Fibroblast of the aortic adventitia (primary cell): ENCODE results near the gene ASF1B. TPM values are rescaled to one million over a fixed set of nuclear protein-coding genes. Genes with fewer than 3 reads are reported as not detected.
A peak's percentile ranks its signal among the peaks of the same experiment; 100 is the strongest.

Experiments used
- DNase-seq: peaks from one replicate; pipeline ENCODE4 v3.0.0-alpha.2; 2010; ENCODE audit warnings: low read depth
- H3K4me3 ChIP-seq: 2 replicates; pipeline ENCODE4 v1.5.1; 2011; ENCODE audit warnings: low read depth, mild to moderate bottlenecking, control low read depth, low read length, moderate library complexity
- total RNA-seq: library from RNA; depleted of rRNA; stranded (reverse); fragments of >200 nt; gene quantifications from 2 replicates; pipeline ENCODE4 v1.2.3, GENCODE V29; 2012; ENCODE audit warnings: low replicate concordance
- TF ChIP-seq, protein P1 (sequence below): IDR thresholded peaks from 2 replicates; pipeline ENCODE4 v1.5.1; 2011; ENCODE audit warnings: mild to moderate bottlenecking, low read length, control low read depth, inconsistent platforms; ENCODE audit not compliant: insufficient read depth

The ASF1B gene
- total RNA-seq, 1 donor = 32.3 TPM

DNA sequence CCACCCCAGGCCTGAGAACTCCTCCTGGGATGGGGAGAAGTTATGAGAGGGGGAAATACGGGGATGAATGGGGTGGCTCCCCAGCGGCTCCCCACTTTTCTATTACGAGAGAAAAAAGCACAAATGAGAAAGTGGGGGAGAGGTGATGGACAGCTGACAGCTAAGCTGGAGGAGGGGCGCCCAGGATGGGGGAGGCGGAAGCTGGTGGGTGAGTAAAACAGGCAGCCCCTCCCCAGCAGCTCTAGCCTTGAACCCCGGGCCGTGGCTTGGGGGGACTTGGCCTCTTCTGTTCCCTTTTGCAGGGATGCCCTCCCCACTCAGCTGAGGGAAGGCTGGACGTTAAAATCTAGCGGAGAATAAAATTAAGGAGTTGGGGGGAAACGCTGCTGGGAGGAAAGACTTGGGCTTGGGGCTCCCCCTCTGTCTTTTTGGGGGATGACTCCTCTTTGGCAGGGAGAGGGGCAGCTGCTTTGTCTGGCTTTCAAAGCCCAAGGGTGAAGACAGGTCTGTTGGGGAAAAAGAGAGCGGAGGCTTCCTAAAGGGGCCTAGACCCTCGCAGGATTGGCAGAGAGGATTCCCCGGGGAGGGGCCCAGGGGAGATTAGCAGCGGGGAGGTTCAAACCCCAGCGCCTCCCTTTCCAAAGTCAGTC, 44.5 kb downstream of the ASF1B start:
- peak overlapping the region; percentile 80 for H3K4me3 ChIP-seq
- TF ChIP-seq, protein P1, sequence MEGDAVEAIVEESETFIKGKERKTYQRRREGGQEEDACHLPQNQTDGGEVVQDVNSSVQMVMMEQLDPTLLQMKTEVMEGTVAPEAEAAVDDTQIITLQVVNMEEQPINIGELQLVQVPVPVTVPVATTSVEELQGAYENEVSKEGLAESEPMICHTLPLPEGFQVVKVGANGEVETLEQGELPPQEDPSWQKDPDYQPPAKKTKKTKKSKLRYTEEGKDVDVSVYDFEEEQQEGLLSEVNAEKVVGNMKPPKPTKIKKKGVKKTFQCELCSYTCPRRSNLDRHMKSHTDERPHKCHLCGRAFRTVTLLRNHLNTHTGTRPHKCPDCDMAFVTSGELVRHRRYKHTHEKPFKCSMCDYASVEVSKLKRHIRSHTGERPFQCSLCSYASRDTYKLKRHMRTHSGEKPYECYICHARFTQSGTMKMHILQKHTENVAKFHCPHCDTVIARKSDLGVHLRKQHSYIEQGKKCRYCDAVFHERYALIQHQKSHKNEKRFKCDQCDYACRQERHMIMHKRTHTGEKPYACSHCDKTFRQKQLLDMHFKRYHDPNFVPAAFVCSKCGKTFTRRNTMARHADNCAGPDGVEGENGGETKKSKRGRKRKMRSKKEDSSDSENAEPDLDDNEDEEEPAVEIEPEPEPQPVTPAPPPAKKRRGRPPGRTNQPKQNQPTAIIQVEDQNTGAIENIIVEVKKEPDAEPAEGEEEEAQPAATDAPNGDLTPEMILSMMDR = no peak
- no peak for DNase-seq

DNA sequence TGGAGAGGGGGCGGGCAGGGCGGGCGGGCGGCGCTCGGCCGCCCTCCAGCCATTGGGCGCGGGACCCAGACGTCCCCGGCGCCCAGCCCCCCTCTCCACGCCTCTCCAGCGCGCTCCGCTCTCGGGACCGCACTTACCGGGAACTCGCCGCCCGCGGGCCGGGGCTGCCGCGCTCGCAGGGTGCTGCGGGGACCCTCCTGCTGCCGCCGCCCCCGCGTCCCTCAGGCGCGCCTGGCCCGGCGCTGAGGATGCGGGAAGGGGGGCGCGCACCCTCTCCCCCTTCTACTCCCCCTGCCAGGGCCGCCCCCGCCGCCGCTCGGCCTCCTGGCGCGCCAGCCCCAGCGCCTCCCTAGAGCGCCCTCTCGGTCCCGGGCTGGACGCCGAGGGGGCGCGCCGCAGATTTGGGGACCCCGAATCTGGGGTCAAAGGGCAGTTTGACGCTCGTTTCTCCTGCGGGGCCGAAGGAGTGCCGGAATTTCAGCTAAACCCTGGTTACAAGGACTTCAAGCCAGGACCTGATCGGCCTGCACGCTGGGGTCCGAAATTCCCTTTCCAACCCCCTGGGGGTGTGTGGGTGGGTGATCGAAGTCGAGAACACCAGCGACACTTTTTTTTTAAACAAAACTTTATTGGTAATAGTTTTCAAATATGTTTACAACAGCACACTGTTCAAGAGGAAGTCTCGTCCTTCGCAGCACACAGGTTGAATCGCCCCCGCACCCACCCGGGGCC, 45.1 kb downstream of the ASF1B start:
- TF ChIP-seq, protein P1 = peak; percentile 29
- peak overlapping the region; percentile 80 for H3K4me3 ChIP-seq
- peak; percentile 60 for DNase-seq

DNA sequence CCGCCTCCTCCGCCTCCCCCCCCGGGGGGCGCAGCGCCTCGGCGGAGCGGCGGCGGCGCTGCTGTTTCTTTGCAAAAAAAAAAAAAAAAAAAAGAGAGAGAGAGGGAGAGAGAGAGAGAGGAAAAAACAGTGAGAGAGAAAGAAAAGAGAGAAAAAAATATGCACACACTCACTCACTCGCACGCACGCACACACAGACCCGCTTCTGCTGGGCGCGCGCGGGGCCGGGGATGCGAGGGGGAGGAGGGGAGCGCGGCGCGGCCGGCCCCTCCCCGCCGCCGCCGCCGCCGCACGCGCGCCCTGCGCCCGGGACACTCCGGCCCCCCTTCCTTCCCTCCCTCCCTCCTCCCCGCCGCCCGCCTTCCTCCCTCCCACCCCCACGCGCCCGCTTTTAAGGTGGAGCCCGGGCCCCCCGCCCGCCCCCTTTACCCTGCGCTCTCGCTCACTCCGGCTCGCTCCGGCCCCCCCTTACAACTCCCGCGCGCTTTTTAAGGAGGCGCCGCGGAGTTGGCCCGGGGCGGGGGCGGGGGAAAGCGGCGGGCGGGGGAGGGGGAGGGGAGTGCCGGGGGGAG, 45.8 kb downstream of the ASF1B start, which contains the start of gene SAMD1:
Gene SAMD1 (minus strand): TSS at position 243 of the 572 bp plus-strand sequence.
- peak; percentile 89 for DNase-seq
- peak within 1 kb of the TSS; percentile 80 for H3K4me3 ChIP-seq
- TF ChIP-seq, protein P1 = no peak

DNA sequence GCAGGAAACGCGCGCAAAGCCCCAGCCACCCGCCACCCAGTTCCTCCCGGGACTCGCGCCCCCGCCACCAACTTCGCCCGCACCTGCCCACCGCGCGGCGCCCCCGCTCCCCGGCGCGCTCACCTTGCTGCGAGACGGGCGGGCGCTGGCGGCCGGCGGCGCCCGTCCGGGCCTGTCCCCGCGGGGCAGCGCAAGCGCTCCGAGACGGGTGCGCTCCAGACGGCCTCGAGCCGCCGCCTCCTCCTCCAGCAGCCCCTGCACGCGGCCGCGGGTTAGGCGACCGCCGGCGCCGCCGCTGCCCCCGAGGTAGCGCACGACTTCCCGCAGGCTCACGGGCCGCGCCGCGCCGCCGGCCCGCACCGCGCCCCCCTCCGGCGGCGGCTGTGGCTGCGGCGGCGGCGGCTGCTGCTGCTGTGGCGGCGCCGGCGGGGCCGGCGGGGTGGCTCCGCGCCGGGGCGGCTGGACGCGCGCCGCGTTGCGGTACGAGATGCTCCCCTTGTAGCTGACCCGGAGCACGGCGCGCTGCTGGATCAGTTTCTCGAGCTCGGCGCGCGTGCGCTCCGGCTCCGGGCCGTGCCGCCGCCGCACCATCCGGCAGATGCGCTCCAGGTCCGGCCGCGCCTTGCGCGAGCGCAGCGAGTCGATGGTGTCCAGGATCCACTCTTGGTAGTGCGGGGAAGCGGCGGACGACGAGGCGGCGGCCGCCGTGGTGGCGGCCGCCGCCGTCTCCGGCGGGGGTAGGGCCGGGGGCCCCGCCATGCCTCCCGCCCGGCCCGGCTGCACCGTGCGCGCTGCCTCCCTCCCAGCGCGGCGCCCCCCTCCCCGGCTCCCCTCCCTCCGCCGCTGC, 46.5 kb downstream of the ASF1B start:
- peak; percentile 57 for DNase-seq
- TF ChIP-seq, protein P1 = peak; percentile 5
- peak overlapping the region; percentile 68 for H3K4me3 ChIP-seq

DNA sequence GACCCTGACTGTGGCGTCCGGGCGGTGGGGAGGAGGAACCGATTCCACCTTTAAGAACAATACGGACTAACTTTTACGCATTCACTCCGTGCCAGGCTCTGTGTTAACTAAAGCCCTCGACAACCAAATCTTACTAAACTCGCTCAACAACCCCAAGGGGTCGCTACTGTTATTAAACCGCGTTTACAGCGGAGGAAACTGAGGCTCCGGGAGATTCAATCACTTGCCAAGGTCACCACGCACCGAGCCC, 47.1 kb downstream of the ASF1B start:
- peak; percentile 39 for DNase-seq
- H3K4me3 ChIP-seq = peak overlapping the region; percentile 68
- TF ChIP-seq, protein P1 = peak; percentile 30

DNA sequence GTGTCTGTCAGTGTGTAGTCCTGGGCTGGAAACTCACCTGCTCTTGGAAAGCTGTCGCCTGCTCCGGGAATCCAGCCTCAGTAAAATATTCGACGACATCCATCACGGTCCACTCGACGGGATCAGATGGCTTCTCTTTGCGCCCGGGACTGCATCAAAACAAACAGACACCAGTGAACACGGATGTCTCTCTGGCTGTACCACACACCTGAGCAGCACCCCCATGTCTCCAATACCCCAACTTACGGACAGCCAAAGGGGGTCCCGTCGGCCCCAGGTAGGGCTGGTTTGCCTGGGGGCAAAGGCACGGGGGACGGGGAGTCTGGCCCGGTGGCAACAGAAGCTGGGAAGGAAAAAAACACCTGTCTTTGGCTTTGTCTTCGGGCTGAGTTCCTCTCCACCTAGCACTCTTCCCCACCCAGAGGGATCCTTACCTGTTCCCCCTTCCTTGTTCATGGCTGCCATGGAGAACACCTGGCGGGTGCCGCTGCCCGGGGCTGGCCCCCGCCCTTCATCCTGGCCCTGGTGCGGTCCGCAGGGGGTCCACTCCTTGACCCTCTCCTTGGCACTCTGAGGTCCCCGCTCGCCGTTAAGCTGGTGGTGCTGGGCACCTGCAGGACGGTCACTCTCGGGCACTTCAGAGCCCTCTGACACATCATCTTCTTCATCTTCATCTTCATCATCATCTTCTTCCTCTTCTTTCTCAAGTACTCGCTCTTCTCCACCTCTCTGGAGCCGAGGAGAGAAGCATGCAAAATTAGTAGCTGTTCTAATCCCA, 47.6 kb downstream of the ASF1B start:
- DNase-seq = no peak
- TF ChIP-seq, protein P1 = no peak
- peak overlapping the region; percentile 68 for H3K4me3 ChIP-seq
